HAP-1 (cell line): ENCODE results near the gene LRRN1.
"Not testable (repeated sequence)": the region's sequence is repeated elsewhere in the genome, so short reads cannot be mapped to it uniquely, and the experiment has no call there.

Experiments used
- DNase-seq, 2 experiments: peaks; one replicate each; pipeline ENCODE4 v3.0.0-alpha.2; 2016 to 2020; ENCODE audit warnings: low spot score in 2 of 2
- H3K27me3 ChIP-seq: fragments of 250-450 bp; sonication (Bioruptor Pico); 2 replicates; pipeline ENCODE4 v1.5.1; 2020; ENCODE audit warnings: low read depth, mild to moderate bottlenecking, moderate library complexity
- H3K36me3 ChIP-seq: fragments of 250-450 bp; sonication (Bioruptor Pico); replicated peaks from 2 replicates; pipeline ENCODE4 v1.5.1; 2020; ENCODE audit warnings: mild to moderate bottlenecking
- H3K4me1 ChIP-seq: fragments of 250-450 bp; sonication (Bioruptor Pico); 2 replicates; pipeline ENCODE4 v1.5.1; 2020; ENCODE audit warnings: mild to moderate bottlenecking
- H3K4me3 ChIP-seq: fragments of 250-450 bp; sonication (Bioruptor Pico); 2 replicates; pipeline ENCODE4 v1.5.1; 2020; ENCODE audit warnings: mild to moderate bottlenecking, moderate library complexity
- H3K9me3 ChIP-seq: fragments of 250-450 bp; sonication (Bioruptor Pico); 2 replicates; pipeline ENCODE4 v1.5.1; 2020; ENCODE audit warnings: mild to moderate bottlenecking, moderate library complexity
- in situ Hi-C: fragments of 300-500 bp; cut with MboI; formaldehyde crosslinking; loops from 3 replicates; pipeline ENCODE4 v1.14.3; 2020; ENCODE audit warnings: low sequenced_read_pairs, inconsistent platforms, mixed read lengths

The LRRN1 gene

DNA sequence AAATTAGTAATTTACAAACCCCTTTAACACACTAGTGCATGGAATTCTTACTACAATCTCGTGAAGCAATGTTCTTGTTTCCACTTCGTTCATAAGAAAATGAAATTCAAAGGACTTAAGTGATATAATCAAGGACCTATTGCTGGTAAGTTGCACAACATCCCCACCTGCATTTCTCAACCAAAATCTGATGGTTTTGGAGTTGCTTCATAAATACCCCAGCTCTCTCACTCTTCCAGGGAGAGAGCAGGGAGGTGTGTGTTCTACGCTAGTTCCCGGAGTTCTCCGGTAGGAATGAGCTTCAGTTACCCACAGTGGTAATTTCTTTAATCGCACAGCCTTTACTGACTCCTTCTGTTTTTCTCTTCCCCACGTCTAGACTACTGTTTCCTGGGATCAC is 81.8 kb downstream of the LRRN1 start:
- H3K4me1 ChIP-seq: no peaks in the 10 kb centered on the region
- H3K9me3 ChIP-seq: no peaks in the 10 kb centered on the region
- no peak overlapping the region for H3K4me3 ChIP-seq
- DNase-seq: no peak
- no peaks in the 10 kb centered on the region for H3K27me3 ChIP-seq
- in situ Hi-C loops: no loop called here
- no peaks in the 10 kb centered on the region for H3K36me3 ChIP-seq

DNA sequence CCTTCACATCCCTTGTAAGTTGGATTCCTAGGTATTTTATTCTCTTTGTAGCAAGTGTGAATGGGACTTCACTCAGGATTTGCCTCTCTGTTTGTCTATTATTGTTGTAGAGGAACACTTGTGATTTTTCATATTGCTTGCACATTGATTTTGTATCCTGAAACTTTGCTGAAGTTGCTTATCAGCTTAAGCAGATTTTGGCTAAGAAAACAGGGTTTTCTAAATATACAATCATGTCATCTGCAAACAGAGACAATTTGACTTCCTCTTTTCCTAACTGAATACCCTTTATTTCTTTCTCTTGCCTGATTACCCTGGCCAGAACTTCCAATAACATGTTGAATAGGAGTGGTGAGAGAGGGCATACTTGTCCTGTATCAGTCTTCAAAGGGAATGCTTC is 88.1 kb downstream of the LRRN1 start:
- H3K27me3 ChIP-seq, in situ Hi-C loops, H3K9me3 ChIP-seq, H3K36me3 ChIP-seq, DNase-seq, H3K4me1 ChIP-seq, H3K4me3 ChIP-seq: not testable (repeated sequence)

- no peaks in the 10 kb centered on the region for H3K36me3 ChIP-seq
- in situ Hi-C loops: no loop called here
Observed at GRCh38 chr3:3893590-3893989, 94.4 kb downstream of the LRRN1 start.

More at GRCh38 chr3:3893590-3893989, 94.4 kb downstream of the LRRN1 start:
- H3K27me3 ChIP-seq: no peaks in the 10 kb centered on the region
- DNase-seq: no peak
- no peaks in the 10 kb centered on the region for H3K4me1 ChIP-seq
- H3K4me3 ChIP-seq: no peak overlapping the region
- no peaks in the 10 kb centered on the region for H3K9me3 ChIP-seq
